ENCODE results near the gene ZBTB44. TPM values are rescaled to one million over a fixed set of nuclear protein-coding genes. Genes with fewer than 3 reads are reported as not detected.

Gene ZBTB44
- total RNA-seq, 1 experiment from 2014 or later, result 32.5 TPM

GRCh38 chr11:130223291-130223971 is 91.3 kb downstream of the ZBTB44 start:
- Histone ChIP-seq H3K79me2 (ENCODE audit: insufficient read depth, low read length) (no peaks in the 10 kb centered on the region), H3K4me2 (ENCODE audit: low read length) (no peak overlapping the region), H3K4me3 (replicated peaks in 1 of 2; ENCODE audit: low read depth in 1 of 2, low read length in 2 of 2) (no peak overlapping the region), H3K9me3 (ENCODE audit: control insufficient read depth in 1 of 2, insufficient read depth in 1 of 2, low read depth in 1 of 2, low read length in 2 of 2) (no peaks in the 10 kb centered on the region), H3K36me3 (ENCODE audit: control insufficient read depth in 1 of 2, insufficient read depth in 2 of 2, low read length in 2 of 2) (no peaks in the 10 kb centered on the region), H3K9me2 (ENCODE audit: insufficient read depth) (no peaks in the 10 kb centered on the region), H3K27me3 (ENCODE audit: insufficient read depth, low read length) (no peaks in the 10 kb centered on the region), H2AFZ (ENCODE audit: low read depth, low read length, poor library complexity, severe bottlenecking) (no peak overlapping the region), H3K27ac (ENCODE audit: low read depth, low read length) (no peak overlapping the region), H3K9ac (ENCODE audit: low read length) (no peak overlapping the region), H3K4me1 (ENCODE audit: control insufficient read depth in 1 of 2, insufficient read depth in 2 of 2, low read length in 2 of 2) (no peaks in the 10 kb centered on the region), H4K20me1 (ENCODE audit: insufficient read depth) (no peaks in the 10 kb centered on the region)
- ChIA-PET POLR2A (no interaction called here), RAD21 (ENCODE audit: low non-redundant PET in 1 of 2, low total read pairs in 2 of 2, uncharacterized antibody in 2 of 2, unreplicated experiment in 2 of 2) (no interaction called here), CTCF (no interaction called here)
- TF ChIP-seq FOSL1 (IDR thresholded peaks at IDR 0.05; ENCODE audit: low read depth) (no peak), ELF1 (IDR thresholded peaks at IDR 0.05; ENCODE audit: borderline replicate concordance, low read depth) (no peak), TCF7L2 (IDR thresholded peaks at IDR 0.05; ENCODE audit: borderline replicate concordance, extremely low read depth, insufficient read depth, insufficient read length) (no peak), ATF3 (IDR thresholded peaks at IDR 0.05) (no peak), ZNF274 (IDR thresholded peaks at IDR 0.05; ENCODE audit: low read depth, low read length) (no peak), CTCF (IDR thresholded peaks at IDR 0.05 in 2 of 3, conservative IDR thresholded peaks at IDR 0.05 in 1 of 3; ENCODE audit: borderline replicate concordance in 1 of 3, insufficient read depth in 1 of 3, low read depth in 2 of 3, low read length in 2 of 3) (no peak), ZBTB33 (IDR thresholded peaks at IDR 0.05; ENCODE audit: extremely low read depth, insufficient replicate concordance, low read length) (no peak), MAX (IDR thresholded peaks at IDR 0.05) (no peak), EGR1 (IDR thresholded peaks at IDR 0.05; ENCODE audit: low read depth) (no peak), EZH2 (IDR thresholded peaks at IDR 0.05) (no peak), ZFX (IDR thresholded peaks at IDR 0.05) (no peak), POLR2AphosphoS5 (IDR thresholded peaks at IDR 0.05; ENCODE audit: low read depth, low read length) (no peak), RAD21 (IDR thresholded peaks at IDR 0.05; ENCODE audit: low read depth) (no peak), REST (IDR thresholded peaks at IDR 0.05; ENCODE audit: low read depth) (no peak), CEBPB (IDR thresholded peaks at IDR 0.05; ENCODE audit: low read depth) (no peak), SP1 (IDR thresholded peaks at IDR 0.05; ENCODE audit: low read depth) (no peak), POLR2A (IDR thresholded peaks at IDR 0.05; ENCODE audit: borderline replicate concordance, extremely low read depth, insufficient read depth, insufficient read length) (no peak)
- ATAC-seq, result no peak
- intact Hi-C loops (cut with micrococcal nuclease), result no loop called here
- DNase-seq (ENCODE audit: low read depth, low spot score), result no peak
- BruUV-seq (replicated peaks), result no TSS peak
